ENCODE data around the gene CUBN. TPM values are rescaled to one million over a fixed set of nuclear protein-coding genes. Genes with fewer than 3 reads are reported as not detected.

CUBN gene
- total and polyA plus RNA-seq, 9 of the 15 experiments (the other 6 are each of a cell fraction or from before 2014, with no cell fraction given), result 0.04 to 0.33 (median 0.09) TPM

DNA sequence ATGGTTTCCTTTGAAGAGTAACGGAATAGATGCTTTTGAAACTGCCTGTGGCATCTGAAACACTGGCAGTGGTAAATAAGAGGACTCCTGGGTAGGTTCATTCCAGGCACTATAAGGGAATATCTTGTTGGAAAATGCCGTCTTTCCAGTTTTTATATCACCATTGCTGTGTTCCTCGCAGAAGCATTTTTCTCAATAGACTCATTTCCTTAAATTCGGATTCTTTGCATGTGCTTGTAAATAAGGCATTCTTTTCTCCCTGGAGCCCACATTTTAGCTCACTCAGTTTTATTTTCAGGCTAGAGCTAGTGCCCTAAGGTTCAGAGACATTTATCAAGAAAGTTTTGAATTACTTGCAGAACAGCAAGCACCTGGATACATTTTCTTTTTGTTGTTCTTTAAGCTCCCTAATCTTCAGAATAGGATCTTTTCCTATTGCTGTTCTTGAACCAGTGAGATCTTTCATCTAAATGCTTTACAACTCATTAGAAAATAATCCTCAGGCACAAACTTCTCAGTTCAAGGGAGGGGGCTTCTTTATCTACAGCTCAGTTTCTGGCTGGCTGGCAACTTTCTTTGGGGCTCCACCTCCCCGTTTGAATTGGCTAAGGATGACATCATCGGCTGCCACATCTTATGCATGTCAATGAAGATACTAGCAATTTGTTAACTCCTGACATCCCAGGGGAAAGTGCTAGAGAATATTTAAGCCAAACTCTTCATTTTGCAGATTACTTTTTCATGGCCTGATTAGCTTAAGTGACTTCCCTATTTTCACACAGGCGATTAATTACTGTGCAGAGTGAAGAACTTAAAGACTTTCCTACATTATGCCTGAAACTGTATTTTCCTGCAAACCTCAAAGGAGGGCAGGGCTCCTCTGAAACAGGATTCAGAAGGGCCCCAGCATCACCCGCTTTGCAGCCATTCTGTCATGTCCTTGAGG, 178.7 kb downstream of the CUBN start (continued):
- TF ChIP-seq, protein P1, sequence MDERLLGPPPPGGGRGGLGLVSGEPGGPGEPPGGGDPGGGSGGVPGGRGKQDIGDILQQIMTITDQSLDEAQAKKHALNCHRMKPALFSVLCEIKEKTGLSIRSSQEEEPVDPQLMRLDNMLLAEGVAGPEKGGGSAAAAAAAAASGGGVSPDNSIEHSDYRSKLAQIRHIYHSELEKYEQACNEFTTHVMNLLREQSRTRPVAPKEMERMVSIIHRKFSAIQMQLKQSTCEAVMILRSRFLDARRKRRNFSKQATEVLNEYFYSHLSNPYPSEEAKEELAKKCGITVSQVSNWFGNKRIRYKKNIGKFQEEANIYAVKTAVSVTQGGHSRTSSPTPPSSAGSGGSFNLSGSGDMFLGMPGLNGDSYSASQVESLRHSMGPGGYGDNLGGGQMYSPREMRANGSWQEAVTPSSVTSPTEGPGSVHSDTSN (CRISPR knock-in tag; IDR thresholded peaks at IDR 0.05; ENCODE audit: low read depth), result no peak
- TF ChIP-seq, protein P1 (tag; conservative IDR thresholded peaks at IDR 0.05; ENCODE audit: low read depth), result peak; percentile 32; the same call in 1 of the 2 replicates
- peak; percentile 67; the same call in 1 of the 2 replicates for TF ChIP-seq SPI1 (IDR thresholded peaks at IDR 0.05; ENCODE audit: borderline replicate concordance, low read depth, low read length)
- TF ChIP-seq, protein P2, sequence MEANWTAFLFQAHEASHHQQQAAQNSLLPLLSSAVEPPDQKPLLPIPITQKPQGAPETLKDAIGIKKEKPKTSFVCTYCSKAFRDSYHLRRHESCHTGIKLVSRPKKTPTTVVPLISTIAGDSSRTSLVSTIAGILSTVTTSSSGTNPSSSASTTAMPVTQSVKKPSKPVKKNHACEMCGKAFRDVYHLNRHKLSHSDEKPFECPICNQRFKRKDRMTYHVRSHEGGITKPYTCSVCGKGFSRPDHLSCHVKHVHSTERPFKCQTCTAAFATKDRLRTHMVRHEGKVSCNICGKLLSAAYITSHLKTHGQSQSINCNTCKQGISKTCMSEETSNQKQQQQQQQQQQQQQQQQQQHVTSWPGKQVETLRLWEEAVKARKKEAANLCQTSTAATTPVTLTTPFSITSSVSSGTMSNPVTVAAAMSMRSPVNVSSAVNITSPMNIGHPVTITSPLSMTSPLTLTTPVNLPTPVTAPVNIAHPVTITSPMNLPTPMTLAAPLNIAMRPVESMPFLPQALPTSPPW (CRISPR knock-in tag; IDR thresholded peaks at IDR 0.05), result peak; percentile 6; the same call in 1 of the 2 replicates
- no peak for TF ChIP-seq TRIM28 (IDR thresholded peaks at IDR 0.05)
- no peak for TF ChIP-seq KLF6 (CRISPR knock-in tag; IDR thresholded peaks at IDR 0.05; ENCODE audit: borderline replicate concordance)
- TF ChIP-seq DNMT1 (IDR thresholded peaks at IDR 0.05), result no peak
- TF ChIP-seq, protein P3, sequence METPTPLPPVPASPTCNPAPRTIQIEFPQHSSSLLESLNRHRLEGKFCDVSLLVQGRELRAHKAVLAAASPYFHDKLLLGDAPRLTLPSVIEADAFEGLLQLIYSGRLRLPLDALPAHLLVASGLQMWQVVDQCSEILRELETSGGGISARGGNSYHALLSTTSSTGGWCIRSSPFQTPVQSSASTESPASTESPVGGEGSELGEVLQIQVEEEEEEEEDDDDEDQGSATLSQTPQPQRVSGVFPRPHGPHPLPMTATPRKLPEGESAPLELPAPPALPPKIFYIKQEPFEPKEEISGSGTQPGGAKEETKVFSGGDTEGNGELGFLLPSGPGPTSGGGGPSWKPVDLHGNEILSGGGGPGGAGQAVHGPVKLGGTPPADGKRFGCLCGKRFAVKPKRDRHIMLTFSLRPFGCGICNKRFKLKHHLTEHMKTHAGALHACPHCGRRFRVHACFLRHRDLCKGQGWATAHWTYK (CRISPR knock-in tag; IDR thresholded peaks at IDR 0.05), result no peak
- TF ChIP-seq ZNF561 (CRISPR knock-in tag; conservative IDR thresholded peaks at IDR 0.05), result no peak
- TF ChIP-seq MAZ (CRISPR knock-in tag; conservative IDR thresholded peaks at IDR 0.05 in 1 of 2, IDR thresholded peaks at IDR 0.05 in 1 of 2), result no peak
- TF ChIP-seq, protein P4, sequence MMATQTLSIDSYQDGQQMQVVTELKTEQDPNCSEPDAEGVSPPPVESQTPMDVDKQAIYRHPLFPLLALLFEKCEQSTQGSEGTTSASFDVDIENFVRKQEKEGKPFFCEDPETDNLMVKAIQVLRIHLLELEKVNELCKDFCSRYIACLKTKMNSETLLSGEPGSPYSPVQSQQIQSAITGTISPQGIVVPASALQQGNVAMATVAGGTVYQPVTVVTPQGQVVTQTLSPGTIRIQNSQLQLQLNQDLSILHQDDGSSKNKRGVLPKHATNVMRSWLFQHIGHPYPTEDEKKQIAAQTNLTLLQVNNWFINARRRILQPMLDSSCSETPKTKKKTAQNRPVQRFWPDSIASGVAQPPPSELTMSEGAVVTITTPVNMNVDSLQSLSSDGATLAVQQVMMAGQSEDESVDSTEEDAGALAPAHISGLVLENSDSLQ (IDR thresholded peaks at IDR 0.05), result peak; percentile 65
- TF ChIP-seq ILF3 (IDR thresholded peaks at IDR 0.05; ENCODE audit: borderline replicate concordance), result no peak
- TF ChIP-seq ATF1 (CRISPR knock-in tag; IDR thresholded peaks at IDR 0.05), result no peak
- 0 out of 2 replicates have a peak, but pooled peaks have one; percentile 12 for TF ChIP-seq ATF1 (tag; IDR thresholded peaks at IDR 0.05)

Measured in K562 (cell line).